ENCODE results near the gene BMPR2.
"Not testable (repeated sequence)": the region's sequence is repeated elsewhere in the genome, so short reads cannot be mapped to it uniquely, and the experiment has no call there.

BMPR2 gene

GRCh38 chr2:202535290-202535689 is 159.2 kb downstream of the BMPR2 start:
- not testable (repeated sequence) for DNase-seq (ENCODE audit: low read depth)

DNA sequence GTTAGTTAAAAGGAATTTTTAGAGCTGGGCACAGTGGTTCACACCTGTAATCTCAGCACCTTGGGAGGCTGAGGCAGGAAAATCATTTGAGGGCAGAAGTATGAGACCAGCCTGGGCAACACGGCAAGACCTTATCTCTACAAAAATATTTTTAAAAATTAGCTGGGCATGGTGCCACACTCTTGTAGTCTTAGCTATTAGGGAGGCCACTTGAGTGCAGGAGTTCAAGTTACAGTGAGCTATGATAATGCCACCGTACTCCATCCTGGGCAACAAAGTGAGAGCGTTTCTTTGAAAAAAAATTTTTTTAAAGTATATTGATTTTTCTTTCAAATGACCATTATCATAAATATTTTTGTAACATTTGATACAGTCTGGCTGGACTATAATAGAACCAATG is 165.0 kb downstream of the BMPR2 start:
- DNase-seq (ENCODE audit: low read depth), result no peak

GRCh38 chr2:202542142-202542541 is 166.0 kb downstream of the BMPR2 start:
- DNase-seq (ENCODE audit: low read depth), result no peak

DNA sequence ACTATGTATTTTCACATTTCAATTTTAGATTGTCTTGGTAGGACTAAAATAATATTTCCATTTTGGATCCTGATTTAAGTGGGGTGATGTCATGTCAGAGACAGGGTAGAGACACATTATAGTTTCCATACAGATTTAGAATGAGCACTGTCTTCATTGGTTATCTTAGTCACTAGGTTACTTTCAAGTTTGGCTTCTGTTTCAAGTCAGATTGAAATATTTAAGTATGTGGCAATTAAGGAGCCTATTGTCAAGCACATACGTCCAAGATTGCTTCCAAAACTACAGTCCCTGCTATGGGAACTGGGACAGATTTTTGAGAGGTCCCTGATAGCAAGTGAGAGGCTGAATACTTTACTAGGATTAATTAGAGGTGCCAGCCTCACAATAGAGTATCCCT is 169.4 kb downstream of the BMPR2 start:
- DNase-seq (ENCODE audit: low read depth), result no peak

- no peak for DNase-seq (ENCODE audit: low read depth)
Observed at GRCh38 chr2:202545931-202546330, 169.8 kb downstream of the BMPR2 start.

DNA sequence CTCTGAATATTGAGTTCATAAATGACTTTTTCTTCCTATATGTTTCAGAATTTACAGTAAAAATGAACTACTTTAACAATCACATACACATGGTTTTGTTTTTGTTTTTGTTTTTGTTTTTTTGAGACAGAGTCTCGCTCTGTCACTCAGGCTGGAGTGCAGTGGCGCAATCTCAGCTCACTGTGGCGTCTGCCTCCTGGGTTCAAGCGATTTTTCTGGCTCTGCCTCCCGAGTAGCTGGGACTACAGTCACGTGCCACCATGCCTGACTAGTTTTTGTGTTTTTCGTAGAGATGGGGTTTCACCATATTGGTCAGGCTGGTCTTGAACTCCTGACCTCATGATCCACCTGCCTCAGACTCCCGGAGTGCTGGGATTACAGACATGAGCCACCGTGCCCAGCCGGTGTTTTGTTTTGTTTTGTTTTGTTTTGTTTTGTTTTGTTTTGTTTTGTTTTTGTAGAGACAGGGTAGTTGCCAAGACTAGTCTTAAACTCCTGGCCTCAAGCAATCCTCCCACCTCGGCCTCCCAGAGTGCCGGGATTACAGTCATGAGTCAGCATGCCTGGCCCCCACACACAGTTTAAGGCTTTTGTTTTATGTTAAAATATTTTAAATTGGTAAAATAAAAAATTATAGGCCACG is 170.5 kb downstream of the BMPR2 start:
- DNase-seq (ENCODE audit: low read depth), result not testable (repeated sequence)

DNA sequence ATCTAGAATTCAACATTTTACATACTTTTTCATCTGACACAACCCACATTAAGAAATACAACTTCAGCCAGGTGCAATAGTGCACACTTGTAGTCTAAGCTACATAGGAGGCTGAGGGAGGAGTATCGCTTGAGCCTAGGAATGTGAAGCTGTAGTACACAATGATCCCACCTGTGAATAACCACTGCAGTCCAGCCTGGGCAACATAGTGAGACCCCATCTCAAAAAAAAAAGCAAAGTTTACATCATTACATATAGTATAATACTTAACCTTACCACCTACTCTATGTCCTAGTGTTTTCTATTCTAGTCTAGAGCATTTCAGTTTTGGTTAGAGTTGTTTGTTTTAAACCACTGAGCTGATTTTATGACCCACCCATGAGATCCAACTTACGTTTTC is 172.1 kb downstream of the BMPR2 start:
- no peak for DNase-seq (ENCODE audit: low read depth)

DNA sequence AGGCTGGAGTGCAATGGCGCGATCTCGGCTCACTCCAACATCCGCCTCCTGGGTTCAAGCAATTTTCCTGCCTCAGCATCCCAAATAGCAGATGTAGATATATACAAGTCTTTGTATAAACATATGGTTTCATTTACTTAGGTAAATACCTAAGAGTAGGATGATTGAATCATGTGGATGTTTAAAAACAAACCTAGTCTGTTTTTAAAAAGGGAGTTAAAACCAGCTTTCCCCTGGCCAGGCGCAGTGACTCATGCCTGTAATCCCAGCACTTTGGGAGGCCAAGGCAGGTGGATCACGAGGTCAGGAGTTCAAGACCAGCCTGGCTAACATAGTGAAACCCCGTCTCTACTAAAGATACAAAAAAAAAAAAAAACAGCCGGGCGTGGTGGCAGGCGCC is 174.9 kb downstream of the BMPR2 start:
- DNase-seq (ENCODE audit: low read depth), result not testable (repeated sequence)

- no peak for DNase-seq (ENCODE audit: low read depth)
Observed at GRCh38 chr2:202555356-202555755, 179.2 kb downstream of the BMPR2 start.

GRCh38 chr2:202560200-202560599 is 184.1 kb downstream of the BMPR2 start:
- DNase-seq (ENCODE audit: low read depth), result no peak

DNA sequence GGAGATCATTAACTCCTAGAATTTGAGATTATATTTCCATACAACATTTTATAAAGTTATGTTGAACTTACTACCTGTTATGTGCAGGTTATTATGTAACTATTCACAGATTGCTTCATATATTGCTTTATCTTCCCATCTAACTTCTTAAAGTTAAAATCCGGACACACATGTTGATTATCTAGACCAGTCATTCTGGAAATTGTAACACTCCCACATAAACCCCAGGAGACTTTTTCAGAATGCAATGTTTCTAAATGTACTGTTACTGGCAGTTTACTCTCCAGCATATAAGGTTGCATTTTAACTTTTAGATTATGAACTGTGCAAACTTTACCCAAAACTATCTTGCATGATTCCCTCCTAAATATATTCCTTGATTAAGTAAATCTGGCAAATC is 188.1 kb downstream of the BMPR2 start:
- DNase-seq (ENCODE audit: low read depth), result no peak

- DNase-seq (ENCODE audit: low read depth), result no peak
Observed at GRCh38 chr2:202566286-202566685, 190.2 kb downstream of the BMPR2 start.

DNA sequence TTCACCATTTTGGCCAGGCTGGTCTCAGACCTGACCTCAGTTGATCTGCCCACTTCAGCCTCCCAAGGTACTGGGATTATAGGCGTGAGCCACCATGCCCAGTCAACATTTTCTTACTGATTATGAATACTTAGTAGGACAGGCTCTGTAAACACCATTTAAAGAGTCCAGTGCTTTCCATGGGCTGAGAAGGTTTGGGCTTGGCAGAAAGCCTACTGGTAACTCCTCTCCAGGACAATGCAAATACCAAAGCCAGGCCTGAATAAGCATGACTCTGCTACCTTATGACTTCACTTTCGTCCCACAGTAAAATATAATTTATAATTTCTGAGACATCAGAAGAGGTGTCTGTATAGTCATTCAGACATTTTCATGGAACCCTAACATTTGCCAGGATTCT is 198.4 kb downstream of the BMPR2 start:
- DNase-seq (ENCODE audit: low read depth), result no peak

GRCh38 chr2:202575194-202575593 is 199.1 kb downstream of the BMPR2 start:
- DNase-seq (ENCODE audit: low read depth), result not testable (repeated sequence)

DNA sequence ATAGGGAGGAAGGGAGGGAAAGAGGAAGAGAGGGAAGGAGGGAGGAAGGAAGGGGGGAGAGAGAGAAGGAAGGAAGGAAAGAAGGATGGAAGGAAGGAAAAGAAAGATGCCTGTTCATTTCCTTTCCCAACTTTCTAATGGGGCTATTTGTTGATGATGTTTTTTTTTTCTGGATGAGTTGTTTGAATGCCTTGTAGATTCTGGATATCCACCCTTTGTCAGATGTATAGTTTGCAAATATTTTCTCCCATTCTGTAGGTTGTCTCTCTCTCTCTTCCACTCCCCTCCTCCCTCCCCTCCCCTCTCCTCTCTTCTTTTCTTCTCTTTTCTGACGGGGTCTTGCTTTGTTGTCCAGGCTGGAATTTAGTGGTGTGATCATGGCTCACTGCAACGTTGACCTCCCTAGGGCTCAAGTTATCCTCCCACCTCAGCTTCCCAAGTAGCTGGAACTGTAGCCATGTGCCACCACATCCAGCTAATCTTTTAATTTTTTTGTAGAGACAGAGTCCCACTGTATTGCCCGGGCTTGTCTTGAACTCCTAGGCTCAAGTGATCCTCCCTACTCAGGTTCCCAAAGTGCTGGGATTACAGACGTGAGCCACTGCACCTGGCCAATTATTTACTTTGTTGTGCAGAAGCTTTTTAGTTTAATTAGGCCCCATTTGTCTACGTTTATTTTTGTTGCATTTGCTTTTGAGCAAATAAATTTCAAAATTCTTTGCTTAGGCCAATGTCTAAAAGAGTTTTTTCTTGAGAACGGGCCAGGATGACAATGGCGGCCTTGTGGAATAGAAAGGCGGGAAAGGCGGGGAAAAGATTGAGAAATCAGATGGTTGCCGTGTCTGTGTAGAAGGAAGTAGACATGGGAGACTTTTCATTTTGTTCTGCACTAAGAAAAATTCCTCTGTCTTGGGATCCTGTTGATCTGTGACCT is 201.4 kb downstream of the BMPR2 start:
- DNase-seq (ENCODE audit: low read depth), result no peak

DNA sequence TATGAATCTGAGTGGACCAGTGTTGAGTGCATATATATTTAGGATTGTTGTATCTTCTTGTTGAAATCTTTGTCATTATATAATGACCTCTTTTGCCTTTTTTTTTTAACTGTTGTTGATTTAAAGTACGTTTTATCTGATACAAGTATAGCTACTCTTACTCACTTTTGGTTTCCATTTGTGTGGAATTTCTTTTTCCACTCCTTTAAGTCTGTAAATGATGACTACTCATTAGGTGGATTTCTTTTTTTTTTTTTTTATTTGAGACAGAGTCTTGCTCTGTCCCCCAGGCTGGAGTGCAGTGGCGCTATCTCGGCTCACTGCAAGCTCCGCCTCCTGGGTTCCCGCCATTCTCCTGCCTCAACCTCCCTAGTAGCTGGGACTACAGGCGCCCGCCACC is 206.7 kb downstream of the BMPR2 start:
- DNase-seq (ENCODE audit: low read depth), result not testable (repeated sequence)

- DNase-seq (ENCODE audit: low read depth), result no peak
Observed at GRCh38 chr2:202583709-202584219, 207.6 kb downstream of the BMPR2 start.

GRCh38 chr2:202588647-202589581 is 212.8 kb downstream of the BMPR2 start:
- peak; percentile 36 for DNase-seq (ENCODE audit: low read depth)

DNA sequence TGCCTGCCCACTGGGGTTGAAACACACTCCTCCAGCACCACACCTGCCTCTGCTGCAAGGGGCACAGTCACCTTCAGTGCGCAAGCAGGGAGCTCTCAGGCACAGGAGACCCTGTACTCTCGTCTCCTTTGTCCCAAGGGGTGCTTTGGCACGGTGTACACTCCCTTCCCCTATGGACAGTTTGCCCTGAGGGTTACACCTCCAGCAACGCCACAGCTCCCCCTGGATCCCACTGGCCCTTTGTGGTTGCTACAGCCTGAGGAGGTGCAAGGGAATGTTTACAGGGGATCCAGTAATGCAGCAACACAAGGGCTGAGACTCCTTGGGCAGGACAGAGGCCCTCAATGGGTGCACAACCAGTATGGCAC is 213.4 kb downstream of the BMPR2 start:
- no peak for DNase-seq (ENCODE audit: low read depth)

DNA sequence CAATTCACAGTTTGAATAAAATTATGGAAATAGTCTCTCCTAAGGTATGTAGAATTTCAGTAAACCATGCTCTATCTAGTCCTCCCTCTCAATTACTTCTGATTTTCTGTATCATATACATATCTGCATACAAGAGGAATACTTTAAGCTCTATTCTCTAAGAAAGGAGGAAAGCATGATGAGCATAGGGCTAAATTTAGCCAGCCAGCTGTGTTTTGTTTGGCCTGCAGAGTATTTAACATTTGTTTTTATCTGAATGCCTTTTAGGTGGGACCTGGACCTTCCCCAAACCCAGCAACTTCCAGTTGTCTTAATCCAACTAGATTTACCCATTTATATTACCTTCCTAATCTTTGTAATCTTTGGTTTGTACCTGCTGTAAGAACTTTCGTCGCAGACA is 216.4 kb downstream of the BMPR2 start:
- no peak for DNase-seq (ENCODE audit: low read depth)

- no peak for DNase-seq (ENCODE audit: low read depth)
Observed at GRCh38 chr2:202599105-202599504, 223.0 kb downstream of the BMPR2 start.

GRCh38 chr2:202599911-202600310 is 223.8 kb downstream of the BMPR2 start:
- DNase-seq (ENCODE audit: low read depth), result no peak

Data from activated T-helper 9 cell treated with anti-CD3 and anti-CD28 coated beads, Interleukin-2, amount 50 U/mL, for 16 hours (primary cell).